Activated CD4-positive, alpha-beta T cell treated with anti-CD3 and anti-CD28 coated beads, Interleukin-2, amount 50 U/mL, for 24 hours (primary cell): ENCODE results near the gene SLC22A3.

Source experiments
- DNase-seq, 2 donors: peaks; one replicate each; pipeline ENCODE4 v3.0.0-alpha.2; 2020; ENCODE audit warnings: low read depth in 1 of 2, low spot score in 1 of 2

Gene SLC22A3

DNA sequence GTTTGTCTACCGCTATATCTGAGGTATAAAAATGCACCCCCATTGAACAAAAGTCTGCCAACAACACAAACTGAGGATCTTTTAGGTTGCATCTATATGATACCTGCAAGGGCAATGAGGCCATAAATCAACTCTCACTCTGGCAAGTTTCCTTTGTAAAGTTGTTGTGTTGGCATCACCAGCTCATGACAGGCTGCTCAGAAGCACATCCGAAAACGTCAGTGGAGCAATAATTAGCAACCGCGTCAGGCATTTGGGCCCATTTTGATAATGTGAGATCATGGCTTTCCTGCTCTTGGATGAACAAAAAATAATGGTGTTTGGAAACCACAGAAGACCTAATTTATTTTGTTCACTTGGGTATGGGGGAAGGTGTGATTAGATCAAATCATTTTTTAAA is 12.0 kb upstream of the SLC22A3 start:
- no peak for DNase-seq

DNA sequence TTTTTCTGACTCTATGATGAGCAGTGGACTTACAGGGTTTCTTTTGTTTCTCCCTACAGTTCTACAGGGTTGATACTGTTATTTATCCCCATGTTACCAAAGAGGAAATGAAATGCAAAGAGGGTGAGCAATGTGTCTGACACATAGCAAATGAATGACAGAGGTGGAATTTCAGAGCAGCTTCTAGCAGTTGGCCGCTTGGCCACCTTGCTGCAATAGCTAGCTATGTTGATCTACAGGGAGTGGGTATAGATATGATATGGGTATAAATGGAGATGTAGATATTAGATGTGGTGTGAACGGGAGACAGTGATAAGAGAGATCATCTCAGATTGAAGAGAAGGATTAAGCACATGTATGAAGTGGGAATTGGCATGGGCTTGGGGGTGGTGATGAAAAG is 10.9 kb upstream of the SLC22A3 start:
- no peak for DNase-seq

DNA sequence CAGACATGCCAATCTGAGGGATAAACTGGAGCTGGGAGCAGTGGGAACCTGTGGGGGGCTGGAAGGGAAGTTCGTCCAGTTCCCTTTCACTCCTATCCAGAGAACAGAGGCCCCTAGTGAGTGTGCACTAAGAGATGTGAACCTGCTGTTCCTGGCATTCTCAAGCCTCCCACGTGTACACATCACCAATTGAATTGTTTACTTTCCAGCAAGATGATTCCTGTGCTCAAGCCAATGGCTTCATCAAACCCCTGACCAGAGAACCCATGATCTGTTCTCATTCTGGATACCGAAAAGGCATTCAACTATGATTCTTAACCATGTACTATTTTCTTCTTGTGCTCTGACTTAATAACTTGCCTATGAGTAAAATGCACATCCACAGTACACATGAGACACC is 10.2 kb upstream of the SLC22A3 start:
- DNase-seq: no peak

DNA sequence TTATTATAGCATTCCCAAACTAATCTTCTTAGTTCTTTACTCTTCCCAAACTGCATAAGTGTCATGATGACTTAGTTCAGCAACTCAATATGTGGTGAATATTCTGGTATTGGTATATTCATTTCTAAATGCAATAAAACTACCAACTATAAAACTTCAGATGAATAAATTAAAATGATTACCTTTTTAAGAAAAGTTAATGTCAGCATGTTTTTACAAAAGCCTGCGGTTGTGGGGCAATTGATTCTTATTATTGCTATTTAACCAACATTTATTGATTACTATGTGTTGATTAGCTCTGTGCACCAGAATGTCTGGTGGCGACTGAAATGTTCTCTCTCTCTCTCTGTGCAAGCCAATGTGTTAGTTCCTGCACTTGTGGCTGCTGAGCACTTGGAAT is 5.0 kb upstream of the SLC22A3 start:
- no peak for DNase-seq

DNA sequence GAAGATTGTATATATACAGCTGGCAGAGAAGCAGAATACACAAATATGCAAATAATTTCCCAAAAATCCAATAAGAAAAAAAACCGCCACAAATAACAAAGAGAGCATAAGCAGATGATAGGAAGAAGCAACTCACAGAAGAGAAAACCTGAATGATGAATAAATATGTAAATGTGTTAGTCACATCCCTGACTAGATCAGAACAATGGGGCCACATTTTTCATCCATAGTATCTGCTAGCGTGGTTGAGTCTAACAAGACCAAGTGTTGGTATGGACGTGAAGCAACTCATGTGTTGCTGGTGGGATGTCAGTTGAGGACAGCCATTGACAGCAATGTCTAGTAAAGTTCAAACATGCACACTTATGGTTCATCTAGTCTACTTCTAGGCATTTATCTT is 3.9 kb upstream of the SLC22A3 start:
- no peak for DNase-seq

DNA sequence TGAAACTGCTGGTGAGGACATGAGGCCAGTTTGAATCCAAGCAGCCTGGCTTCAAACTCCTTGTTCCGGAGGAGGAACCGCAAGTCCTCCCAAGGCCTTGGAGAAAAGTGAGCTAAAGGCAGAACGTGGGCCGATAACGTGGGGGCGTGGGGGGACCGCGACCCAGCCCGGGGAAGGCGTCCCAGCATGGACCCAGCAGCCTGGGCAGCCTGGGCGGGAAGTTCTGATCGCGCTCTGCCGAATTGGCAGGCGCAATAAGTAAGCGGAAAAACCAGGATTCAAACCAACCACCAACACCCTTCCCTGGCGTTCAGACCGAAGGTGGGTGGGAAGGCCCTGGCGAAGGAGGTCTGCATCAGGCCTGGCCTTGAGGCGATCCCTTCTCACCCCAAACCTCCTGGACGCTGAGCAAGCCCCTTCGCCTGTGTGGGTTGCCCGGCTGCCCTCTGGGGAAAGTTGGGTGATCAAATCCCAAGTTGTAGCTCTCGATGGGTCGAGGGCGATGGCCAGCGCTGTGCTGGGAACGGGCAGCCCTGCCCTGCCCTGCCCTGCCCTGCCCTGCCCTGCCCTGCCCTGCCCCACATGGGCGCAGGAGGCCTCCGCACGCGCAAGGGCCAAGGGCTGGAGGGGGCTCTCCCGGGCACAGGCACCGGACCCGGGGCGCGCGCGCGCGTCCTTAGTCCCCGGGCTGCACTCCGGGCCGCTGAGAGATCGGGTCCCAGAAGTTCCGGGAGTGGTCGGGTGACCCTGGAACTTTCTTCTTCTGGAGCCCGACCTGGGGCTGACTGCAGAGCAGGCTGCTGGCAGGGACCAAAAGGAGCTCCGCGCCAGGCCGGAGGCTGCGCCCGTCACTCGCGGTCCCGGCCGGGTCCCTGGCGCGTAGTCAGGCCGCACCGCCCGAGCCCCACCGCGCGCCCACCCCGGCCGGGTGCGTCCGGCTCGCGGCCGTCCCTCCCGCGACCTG is 637 bp upstream of the SLC22A3 start:
- no peak for DNase-seq

DNA sequence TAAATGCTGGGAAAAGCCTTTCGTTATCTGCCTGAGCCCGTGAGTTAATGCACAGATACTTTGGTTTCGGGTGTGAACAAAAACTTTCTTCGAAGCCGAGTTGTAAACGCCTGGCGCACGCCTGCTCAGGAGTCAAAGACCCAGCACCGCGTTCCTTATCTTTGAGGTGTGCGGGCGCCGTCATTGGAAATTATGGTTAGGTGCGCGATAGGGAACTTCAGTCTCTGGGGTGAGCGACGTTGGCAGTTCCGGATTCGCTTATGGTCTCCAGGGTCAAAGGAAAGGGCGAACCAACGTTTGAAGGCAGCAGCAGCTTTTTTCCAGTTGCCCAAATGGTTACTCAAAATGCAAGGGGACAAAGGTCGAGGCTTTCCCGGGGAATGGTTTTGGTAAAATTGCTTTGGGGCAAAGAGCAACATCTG is 853 bp downstream of the SLC22A3 start:
- no peak for DNase-seq

DNA sequence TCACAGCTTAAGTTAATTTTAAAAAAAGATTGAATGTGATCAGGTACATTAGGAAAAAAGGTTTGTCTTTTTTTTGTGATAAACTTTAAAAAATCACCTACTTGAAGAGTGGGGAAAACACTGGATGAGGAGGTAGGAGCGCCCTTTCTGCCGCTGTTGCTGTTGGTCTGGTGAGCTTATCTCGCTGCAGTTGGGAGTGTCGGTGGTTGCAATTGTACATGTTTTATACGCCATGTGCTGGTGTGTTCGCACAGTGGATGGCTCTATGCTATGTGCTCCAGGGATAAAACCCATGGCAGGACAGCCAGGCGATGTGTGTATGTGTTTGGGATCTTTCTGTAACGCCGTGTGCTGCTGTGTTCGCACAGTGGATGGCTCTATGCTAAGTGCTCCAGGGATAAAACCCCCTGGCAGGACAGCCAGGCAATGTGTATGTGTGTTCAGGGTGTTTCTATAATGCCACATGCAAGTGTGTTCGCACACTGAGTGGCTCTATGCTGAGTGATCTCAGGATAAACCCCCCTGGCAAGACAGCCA is 1.7 kb downstream of the SLC22A3 start:
- DNase-seq: no peak

DNA sequence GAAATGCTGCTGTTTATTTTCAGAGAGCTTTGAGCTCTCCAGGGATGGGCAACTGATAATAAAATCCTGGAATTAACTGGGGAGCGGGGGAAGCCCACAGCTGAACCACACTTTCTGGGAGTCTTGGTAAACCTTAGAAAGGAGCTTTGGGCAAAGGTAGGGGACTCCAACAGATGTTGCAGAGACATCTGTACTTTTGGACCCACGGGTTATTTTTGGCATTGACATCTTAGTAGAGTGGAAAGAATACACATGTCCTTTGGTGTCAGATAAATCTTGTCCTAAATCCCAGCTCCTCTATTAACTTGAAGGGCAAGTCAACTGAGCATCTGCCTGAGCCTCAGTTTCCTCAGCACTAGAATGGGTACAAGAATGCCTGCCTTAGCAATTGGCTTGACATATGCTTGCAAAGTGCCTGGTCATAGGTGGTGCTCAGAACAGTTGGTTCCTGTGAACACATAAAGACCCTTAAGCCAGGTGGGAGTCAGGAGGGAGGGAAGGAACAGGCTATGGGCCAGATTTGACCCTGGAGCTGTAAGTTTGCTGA is 5.8 kb downstream of the SLC22A3 start:
- no peak for DNase-seq

DNA sequence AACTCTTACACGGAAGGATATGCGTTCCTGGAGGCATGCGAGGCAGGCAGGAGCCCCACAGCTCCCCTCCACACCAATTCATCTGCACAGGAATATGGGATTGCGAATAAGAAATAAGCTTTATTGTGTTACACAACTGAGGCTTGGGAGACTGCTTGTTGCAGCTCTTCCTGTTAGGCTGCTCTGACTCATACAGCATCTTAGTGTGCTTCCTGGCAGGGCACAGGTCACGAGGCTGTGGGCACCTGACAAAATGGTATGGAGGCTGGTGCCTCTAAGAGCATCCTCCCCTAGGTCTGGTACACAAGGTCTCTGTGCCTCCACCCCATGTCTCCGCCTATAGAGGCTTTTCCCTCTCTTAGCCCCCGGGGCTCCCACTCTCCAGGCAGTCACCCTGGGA is 6.8 kb downstream of the SLC22A3 start:
- DNase-seq: no peak

DNA sequence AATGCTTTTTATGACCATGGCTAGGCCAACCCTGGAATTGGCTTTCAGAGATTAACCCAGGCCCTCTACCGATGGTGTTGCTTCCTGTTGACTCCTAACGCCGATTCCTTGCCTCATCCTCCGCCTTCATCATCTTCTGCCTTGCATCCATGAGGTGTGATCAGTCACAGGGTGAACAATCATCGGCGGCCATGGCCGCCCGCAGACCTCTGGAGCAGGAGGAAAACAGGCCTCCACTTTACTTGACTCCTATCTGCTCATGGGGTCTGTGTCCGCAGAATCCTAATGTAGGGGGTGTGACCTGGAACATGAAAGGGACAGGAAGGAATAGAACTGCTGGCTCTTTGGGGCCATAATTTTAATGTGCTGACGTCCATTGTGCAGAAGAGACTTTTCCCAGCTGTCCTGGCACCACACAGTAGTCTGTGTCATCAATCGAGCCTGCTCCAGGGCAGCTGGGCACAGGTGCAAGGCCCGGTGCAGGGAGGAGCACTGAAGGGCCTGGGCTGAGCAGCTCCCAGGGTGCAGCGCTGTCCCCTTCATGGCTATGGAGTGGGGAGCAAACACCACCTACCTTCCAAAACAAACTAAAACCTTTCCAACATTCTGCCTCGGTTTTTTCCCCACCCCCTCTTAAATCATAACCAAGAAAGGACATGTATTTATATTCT is 8.0 kb downstream of the SLC22A3 start:
- no peak for DNase-seq

DNA sequence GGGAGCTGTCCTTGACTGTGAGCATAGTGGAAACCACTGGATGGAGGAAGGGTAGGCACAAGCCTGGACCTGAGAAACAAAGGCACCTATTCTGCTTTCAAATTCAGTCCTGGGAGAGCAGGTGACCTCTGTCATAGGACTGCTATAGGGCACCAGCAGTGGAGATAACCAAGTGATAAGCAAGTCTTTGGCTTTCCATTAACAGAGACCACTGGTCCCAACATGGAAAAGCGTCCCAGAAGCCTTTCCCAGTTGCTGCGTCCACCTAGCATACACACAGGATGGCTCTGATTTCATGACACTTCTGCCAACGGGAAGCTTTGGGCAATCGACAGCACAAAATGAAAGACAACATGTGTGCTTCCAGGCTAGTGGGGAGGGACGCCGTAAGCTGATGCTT is 8.9 kb downstream of the SLC22A3 start:
- no peak for DNase-seq

DNA sequence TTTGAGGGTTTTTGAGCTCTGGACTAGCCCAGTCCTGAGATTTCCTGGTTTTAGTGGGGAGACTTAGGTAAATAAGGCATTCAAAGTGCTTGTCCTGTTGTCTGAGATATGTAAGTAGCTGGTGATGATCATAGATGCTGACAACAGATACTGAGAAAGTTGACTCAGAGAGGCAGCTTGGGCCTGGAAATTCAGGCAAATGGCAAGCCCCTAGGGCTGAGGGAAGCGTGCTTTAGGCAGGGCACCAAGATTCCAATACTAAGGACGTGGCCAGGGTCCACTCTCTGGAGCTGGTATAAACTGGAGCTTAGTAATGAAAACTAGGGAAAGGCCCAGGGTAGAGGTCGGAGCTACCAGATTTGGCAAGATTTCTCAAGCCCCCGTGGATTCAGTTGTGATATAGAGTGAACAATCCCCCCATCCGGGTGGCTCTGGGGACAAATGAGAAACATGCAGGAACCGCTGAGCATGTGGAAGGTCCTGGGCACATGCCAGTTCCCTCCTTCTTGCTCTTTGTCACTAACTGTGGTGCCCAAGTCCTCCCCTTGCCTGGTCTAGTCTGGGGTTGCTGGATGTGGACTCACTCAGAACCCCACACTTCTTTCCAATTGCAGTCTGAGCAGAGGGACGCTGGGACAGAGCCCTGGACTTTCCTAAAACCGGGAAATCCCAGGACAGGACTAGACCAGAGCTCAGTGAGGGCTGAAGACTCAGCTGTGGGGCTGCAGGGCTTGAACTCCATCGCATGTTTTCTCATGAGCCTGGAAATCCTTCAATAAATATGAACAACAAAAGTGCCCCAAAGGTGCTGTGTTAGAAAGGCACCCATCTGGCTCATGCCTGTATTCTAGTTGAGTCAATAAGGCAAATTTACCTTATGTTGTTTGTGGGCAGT is 10.3 kb downstream of the SLC22A3 start:
- DNase-seq: no peak

DNA sequence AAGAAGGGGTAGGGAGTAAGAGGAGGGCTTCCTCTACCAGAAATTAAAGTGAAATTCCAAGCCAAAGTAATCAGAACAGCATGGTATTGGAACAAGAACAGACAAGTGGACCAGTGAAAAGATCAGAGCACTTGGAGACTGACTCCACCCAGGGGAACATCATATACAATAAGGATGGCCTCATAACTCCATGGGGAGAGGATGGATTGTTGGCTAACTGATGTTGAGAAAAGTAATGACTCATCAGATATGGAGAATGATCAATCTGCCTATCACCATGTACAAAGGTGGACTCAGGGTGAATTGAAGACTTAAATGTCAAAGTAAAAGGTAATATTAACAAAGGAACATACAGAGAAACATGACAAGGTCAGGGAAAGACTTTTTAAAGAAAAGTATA is 12.8 kb downstream of the SLC22A3 start:
- DNase-seq: no peak

DNA sequence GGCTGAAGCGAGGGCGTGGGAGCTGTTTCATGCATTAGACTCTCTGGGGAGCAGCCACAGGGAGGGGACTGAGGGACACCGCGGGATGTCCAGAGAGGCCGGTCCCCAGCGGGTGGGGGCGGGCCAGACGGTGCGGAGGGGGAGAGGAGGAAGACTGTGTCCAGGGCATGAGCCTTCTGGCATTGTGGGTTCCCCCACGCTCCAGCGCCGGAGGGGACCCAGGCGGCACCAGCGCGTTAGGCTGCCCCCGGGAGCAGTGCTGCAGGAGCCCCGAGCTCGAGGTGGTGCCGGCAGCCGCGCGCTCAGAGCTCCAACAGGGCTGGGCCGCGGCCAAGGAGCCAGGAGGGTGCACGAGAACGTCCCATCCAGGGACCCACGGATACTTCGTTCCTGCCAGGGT is 14.4 kb downstream of the SLC22A3 start:
- no peak for DNase-seq

DNA sequence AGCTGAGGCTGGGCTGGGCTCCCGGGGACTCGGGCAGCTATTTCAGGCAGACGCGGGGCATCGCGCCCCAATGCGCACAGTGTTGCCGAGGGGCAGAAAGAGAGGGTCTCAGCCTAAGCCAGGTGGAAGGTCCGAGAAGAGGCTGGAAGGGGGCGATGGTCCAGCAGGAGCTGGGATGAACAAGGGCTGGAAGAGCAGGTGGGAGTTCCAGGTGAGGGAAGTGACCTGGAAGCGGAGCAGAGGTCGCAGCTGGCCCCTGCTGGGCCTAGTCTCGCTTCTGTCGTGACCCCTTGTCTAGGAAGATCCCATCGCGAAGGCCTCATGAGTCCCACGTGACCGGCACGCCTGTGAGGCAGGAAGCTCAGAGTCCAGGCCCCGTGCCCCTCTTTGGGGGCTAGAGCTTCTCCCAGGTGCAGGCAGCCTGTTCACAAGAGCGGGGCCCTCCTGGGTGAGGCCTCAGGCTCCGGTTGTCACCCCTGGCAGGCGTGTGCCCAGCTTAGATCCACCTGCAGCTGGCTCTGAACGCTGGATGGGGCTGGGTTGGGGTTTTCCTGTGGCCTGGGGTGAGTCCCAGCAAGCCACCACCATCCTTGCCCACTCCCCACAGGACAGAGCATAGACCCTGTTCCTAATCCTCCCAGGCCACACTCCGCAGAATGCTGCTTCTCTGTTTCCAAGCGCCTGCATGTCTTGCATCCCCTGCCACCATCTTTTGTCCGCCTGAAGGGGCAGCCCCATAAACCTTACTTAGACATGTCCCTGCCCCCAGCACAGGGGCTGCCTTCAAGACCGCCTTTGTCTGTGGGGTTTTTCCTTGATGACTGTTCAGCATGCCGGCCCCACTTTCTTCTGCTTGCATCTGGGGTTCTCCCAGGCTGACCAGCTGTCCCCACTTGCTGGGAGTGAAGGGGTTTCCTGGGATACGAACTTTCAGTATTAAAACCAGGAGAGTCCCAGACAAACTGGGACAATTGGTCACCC is 15.1 kb downstream of the SLC22A3 start:
- DNase-seq: no peak

DNA sequence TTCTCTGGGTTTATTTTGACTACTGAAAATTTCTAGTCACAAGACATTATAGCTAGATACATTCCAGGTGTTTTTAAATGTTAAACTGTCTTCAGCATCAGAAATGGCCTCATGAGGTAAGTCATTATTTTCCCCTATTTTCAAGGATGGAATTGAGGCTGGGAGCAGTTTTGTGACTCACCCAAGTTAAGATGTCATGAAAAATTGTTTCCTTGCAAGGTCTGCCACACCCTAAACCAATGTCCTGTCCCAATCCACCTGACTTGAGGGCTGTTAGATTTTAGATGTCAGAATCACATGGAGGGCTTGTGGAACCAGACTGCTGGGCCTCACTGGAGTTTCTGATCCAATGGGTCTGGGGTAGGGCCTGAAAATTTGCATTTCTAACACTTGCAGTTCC is 16.9 kb downstream of the SLC22A3 start:
- no peak for DNase-seq

DNA sequence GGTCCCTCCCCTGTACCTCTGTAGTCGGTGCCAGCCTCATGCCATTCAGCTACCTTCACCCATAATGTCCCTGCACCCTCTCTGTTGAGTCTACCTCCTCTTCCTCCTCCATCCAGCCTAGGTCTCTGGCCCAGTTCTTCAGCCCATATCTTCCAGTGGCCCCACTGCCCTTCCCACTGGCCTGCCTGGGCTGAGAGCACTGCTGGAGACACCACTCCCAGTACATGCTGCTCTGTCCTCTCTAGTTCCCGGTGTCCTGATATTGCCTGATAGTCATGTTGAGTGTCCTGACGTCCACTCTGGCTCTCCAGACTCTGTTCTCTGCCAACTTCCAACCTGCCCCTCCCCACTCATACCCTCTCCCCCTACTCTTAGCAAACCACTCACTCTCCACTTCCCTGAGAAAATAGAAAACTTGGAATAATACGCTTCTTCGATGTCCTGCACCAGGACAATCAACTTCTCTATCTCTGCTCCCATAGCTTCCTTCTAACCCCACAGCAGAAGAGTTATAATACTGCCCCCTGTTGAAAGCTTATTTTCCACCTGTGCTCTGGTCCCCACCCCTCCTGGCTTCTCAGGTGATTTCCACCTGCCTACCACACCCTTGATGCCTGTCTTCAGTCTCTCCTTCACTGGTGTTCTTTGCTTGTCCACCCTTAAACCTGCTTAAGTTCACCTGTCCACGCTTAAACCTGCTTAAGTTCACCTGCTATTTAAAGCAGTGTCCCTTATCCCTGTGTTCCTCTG is 19.8 kb downstream of the SLC22A3 start:
- DNase-seq: no peak

DNA sequence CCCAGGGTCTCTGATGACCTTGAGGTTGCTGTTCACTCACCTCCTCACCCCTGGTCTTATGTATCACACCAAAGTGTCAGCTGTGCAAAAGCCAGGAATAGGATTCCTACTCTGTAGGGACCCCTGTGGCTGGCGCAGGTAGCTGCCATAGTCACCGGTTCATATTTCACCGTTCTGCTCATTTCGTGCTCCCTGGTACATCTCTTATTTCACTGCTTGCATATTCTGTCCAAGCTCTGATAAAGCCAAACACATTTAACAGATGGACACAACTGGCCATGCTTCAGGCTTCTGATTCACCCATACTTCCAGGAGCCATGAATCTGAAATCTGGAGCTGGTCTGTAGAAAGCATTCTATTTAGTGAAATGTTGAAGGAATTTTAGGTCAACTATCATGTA is 20.5 kb downstream of the SLC22A3 start:
- no peak for DNase-seq
